ENCODE data around the gene RER1. TPM values are rescaled to one million over a fixed set of nuclear protein-coding genes. Genes with fewer than 3 reads are reported as not detected.

RER1 gene
- total RNA-seq, 1 donor from 2014 or later: 118 TPM

- H3K9me3 ChIP-seq: no peaks in the 10 kb centered on the region
- ATAC-seq (no peak), DNase-seq (peak; percentile 51)
- no peaks in the 10 kb centered on the region for H3K36me3 ChIP-seq
- TF ChIP-seq, protein P1, sequence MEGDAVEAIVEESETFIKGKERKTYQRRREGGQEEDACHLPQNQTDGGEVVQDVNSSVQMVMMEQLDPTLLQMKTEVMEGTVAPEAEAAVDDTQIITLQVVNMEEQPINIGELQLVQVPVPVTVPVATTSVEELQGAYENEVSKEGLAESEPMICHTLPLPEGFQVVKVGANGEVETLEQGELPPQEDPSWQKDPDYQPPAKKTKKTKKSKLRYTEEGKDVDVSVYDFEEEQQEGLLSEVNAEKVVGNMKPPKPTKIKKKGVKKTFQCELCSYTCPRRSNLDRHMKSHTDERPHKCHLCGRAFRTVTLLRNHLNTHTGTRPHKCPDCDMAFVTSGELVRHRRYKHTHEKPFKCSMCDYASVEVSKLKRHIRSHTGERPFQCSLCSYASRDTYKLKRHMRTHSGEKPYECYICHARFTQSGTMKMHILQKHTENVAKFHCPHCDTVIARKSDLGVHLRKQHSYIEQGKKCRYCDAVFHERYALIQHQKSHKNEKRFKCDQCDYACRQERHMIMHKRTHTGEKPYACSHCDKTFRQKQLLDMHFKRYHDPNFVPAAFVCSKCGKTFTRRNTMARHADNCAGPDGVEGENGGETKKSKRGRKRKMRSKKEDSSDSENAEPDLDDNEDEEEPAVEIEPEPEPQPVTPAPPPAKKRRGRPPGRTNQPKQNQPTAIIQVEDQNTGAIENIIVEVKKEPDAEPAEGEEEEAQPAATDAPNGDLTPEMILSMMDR (IDR thresholded peaks at IDR 0.05): no peak
- H3K27ac ChIP-seq: no peak overlapping the region
- intact Hi-C loops (cut with DNase I): no loop called here
- H3K4me3 ChIP-seq: no peak overlapping the region
- peaks cover 5% of the 10 kb centered on the region for H3K4me1 ChIP-seq
- no peaks in the 10 kb centered on the region for H3K27me3 ChIP-seq
These were observed 13.7 kb upstream of the RER1 start for GRCh38 chr1:2377751-2378440.

DNA sequence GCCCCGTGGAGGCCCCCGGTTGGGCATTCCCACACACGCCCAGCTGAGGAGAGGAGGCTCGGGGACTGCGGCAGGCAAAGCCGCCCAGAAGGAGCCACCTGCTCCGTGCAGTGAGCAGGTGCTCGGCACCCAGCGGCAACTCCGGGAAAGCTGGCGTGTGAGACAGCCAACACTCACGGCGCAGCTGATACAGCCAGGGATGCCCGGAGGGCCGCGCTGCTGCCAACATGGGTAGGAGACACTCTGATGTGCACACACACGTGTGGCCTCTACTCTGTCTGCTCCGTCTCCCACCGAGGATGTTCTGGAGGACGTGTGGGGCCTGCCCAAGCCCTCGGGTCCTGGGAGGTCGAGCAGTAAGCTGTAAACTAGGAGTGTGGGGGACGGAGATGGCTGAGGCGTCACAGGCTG, 13.2 kb upstream of the RER1 start:
- Histone ChIP-seq H3K27ac (no peak overlapping the region), H3K4me1 (peaks cover 5% of the 10 kb centered on the region), H3K9me3 (no peaks in the 10 kb centered on the region), H3K36me3 (no peaks in the 10 kb centered on the region), H3K27me3 (no peaks in the 10 kb centered on the region), H3K4me3 (no peak overlapping the region)
- ATAC-seq: no peak
- TF ChIP-seq, protein P1 (IDR thresholded peaks at IDR 0.05): no peak
- DNase-seq: peak; percentile 54
- intact Hi-C loops (cut with DNase I): no loop called here

GRCh38 chr1:2378956-2379732, 12.5 kb upstream of the RER1 start:
- no peak for ATAC-seq
- H3K27ac ChIP-seq: no peak overlapping the region
- intact Hi-C loops (cut with DNase I): no loop called here
- no peak overlapping the region for H3K4me3 ChIP-seq
- H3K9me3 ChIP-seq: no peaks in the 10 kb centered on the region
- no peaks in the 10 kb centered on the region for H3K36me3 ChIP-seq
- peaks cover 5% of the 10 kb centered on the region for H3K4me1 ChIP-seq
- TF ChIP-seq, protein P1 (IDR thresholded peaks at IDR 0.05): no peak
- no peaks in the 10 kb centered on the region for H3K27me3 ChIP-seq
- DNase-seq: peak; percentile 49

GRCh38 chr1:2379733-2380404, 11.8 kb upstream of the RER1 start:
- no peaks in the 10 kb centered on the region for H3K27me3 ChIP-seq
- ATAC-seq (no peak), DNase-seq (peak; percentile 65)
- TF ChIP-seq, protein P1 (IDR thresholded peaks at IDR 0.05): no peak
- H3K27ac ChIP-seq: no peak overlapping the region
- peaks cover 5% of the 10 kb centered on the region for H3K4me1 ChIP-seq
- H3K9me3 ChIP-seq: no peaks in the 10 kb centered on the region
- intact Hi-C loops (cut with DNase I): loop anchor here (5.0 kb wide), 1 partner anchor 183 kb away; no protein-coding TSS in a partner anchor
- no peaks in the 10 kb centered on the region for H3K36me3 ChIP-seq
- no peak overlapping the region for H3K4me3 ChIP-seq

GRCh38 chr1:2380816-2381591, 10.6 kb upstream of the RER1 start:
- peak; percentile 57 for DNase-seq

More at GRCh38 chr1:2380816-2381591, 10.6 kb upstream of the RER1 start:
- no peaks in the 10 kb centered on the region for H3K36me3 ChIP-seq
- H3K9me3 ChIP-seq: no peaks in the 10 kb centered on the region
- H3K4me3 ChIP-seq: no peak overlapping the region
- TF ChIP-seq, protein P1 (IDR thresholded peaks at IDR 0.05): no peak
- H3K27ac ChIP-seq: no peak overlapping the region
- H3K4me1 ChIP-seq: peaks cover 5% of the 10 kb centered on the region
- no peaks in the 10 kb centered on the region for H3K27me3 ChIP-seq
- ATAC-seq: no peak
- intact Hi-C loops (cut with DNase I): loop anchor here (5.0 kb wide), 1 partner anchor 184 kb away; no protein-coding TSS in a partner anchor

All from upper lobe of right lung (tissue), 1 donor.